ENCODE data around the gene ZNF91. TPM values are rescaled to one million over a fixed set of nuclear protein-coding genes. Genes with fewer than 3 reads are reported as not detected.
A peak's percentile ranks its signal among the peaks of the same experiment; 100 is the strongest.

ZNF91 gene
- total RNA-seq, 3 donors from 2014 or later: 106 to 201 (median 149) TPM

DNA sequence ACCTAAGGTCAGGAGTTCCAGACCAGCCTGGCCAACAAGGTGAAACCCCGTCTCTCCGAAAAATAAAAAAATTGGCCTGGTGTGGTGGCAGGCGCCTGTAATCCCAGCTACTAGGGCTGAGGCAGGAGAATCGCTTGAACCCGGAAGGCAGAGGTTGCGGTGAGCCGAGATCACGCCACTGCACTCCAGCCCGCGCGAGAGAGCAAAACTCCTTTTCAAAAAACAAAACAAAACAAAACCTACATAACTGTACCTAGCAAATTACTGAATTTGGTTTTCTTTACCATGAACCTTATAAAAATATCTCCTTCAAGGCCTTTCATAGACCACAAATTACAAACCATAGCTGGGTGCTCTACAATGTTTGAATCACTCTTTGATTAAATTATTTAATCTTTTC, 760 bp downstream of the ZNF91 start:
- intact Hi-C loops (cut with DNase I; ENCODE audit: low total_unique reads): no loop called here
- peak overlapping the region; percentile 98 for H3K27ac ChIP-seq
- peaks cover 0 to 17% of the 10 kb centered on the region in 2 donors for H3K4me1 ChIP-seq

DNA sequence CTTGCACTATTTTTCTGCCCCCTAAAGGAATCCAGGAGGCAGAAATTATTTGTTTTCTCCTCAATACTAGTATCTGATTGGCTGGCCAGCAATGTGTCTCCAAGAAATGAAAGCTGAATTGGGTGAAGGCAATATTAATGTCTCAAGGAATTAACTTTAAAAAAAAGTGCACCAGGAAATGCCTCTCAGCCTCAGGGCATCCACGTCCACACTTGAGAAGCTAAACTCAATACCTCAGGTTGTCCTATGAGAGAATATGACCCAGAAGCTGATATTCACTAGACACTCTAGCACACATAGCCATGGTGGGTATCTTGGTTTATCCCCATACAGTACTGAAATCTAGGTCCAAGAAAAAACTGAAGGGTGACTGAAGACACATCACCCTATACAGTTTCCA, 2.1 kb downstream of the ZNF91 start:
- intact Hi-C loops (cut with DNase I; ENCODE audit: low total_unique reads): no loop called here
- TF ChIP-seq POLR2A (IDR thresholded peaks at IDR 0.05) (no peak), POLR2AphosphoS5 (IDR thresholded peaks at IDR 0.05) (peak in 1 of 3 donors; percentile 15)
- TF ChIP-seq, protein P1, sequence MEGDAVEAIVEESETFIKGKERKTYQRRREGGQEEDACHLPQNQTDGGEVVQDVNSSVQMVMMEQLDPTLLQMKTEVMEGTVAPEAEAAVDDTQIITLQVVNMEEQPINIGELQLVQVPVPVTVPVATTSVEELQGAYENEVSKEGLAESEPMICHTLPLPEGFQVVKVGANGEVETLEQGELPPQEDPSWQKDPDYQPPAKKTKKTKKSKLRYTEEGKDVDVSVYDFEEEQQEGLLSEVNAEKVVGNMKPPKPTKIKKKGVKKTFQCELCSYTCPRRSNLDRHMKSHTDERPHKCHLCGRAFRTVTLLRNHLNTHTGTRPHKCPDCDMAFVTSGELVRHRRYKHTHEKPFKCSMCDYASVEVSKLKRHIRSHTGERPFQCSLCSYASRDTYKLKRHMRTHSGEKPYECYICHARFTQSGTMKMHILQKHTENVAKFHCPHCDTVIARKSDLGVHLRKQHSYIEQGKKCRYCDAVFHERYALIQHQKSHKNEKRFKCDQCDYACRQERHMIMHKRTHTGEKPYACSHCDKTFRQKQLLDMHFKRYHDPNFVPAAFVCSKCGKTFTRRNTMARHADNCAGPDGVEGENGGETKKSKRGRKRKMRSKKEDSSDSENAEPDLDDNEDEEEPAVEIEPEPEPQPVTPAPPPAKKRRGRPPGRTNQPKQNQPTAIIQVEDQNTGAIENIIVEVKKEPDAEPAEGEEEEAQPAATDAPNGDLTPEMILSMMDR (IDR thresholded peaks at IDR 0.05): no peak
- peak overlapping the region in 1 of 3 donors; percentile 95 for H3K4me3 ChIP-seq
- H3K27ac ChIP-seq: peak overlapping the region; percentile 98
- peaks cover 0 to 17% of the 10 kb centered on the region in 2 donors for H3K4me1 ChIP-seq
- H3K36me3 ChIP-seq: no peaks in the 10 kb centered on the region
- H3K9me3 ChIP-seq: no peaks in the 10 kb centered on the region
- peak in 1 of 2 donors; percentile 37 for DNase-seq (ENCODE audit: low spot score in 2 of 2)
- H3K27me3 ChIP-seq: no peaks in the 10 kb centered on the region

More for the DNA sequence above, 760 bp downstream of the ZNF91 start:
- H3K36me3 ChIP-seq: no peaks in the 10 kb centered on the region
- H3K4me3 ChIP-seq: peak overlapping the region; percentile 68 to 95 (median 81)
- peak in 1 of 2 donors; percentile 48 for DNase-seq (ENCODE audit: low spot score in 2 of 2)
- TF ChIP-seq POLR2A (IDR thresholded peaks at IDR 0.05): no peak
- TF ChIP-seq POLR2AphosphoS5 (IDR thresholded peaks at IDR 0.05): no peak
- TF ChIP-seq, protein P1 (IDR thresholded peaks at IDR 0.05): no peak
- H3K9me3 ChIP-seq: no peaks in the 10 kb centered on the region
- no peaks in the 10 kb centered on the region for H3K27me3 ChIP-seq

DNA sequence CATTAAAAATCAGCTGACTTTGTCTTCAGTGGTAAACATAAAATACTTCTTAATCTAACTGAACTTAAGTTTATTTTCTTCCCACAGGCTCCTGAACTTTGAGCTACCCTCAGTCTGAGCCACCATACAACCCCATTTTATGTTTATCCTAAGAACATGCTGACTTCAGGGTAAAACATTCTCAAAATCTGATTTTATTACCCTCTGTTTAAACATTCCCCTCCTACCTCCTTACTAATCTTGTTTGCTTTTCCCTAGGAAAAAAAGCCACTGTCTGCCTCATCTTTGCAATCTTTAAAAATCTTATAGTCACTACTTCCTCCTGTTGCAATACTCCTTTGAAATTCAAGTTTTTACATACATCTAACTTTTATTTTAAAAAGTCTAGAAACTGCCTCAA, 4.0 kb downstream of the ZNF91 start:
- H3K4me1 ChIP-seq: peaks cover 0 to 17% of the 10 kb centered on the region in 2 donors
- intact Hi-C loops (cut with DNase I; ENCODE audit: low total_unique reads): no loop called here
- H3K4me3 ChIP-seq: no peak overlapping the region
- no peaks in the 10 kb centered on the region for H3K36me3 ChIP-seq
- H3K27ac ChIP-seq: no peak overlapping the region
- no peaks in the 10 kb centered on the region for H3K27me3 ChIP-seq
- TF ChIP-seq, protein P1 (IDR thresholded peaks at IDR 0.05): no peak
- TF ChIP-seq POLR2AphosphoS5 (IDR thresholded peaks at IDR 0.05): no peak
- no peak for TF ChIP-seq POLR2A (IDR thresholded peaks at IDR 0.05)
- no peak for DNase-seq (ENCODE audit: low spot score in 2 of 2)
- peaks cover 0 to 7% of the 10 kb centered on the region in 2 donors for H3K9me3 ChIP-seq

DNA sequence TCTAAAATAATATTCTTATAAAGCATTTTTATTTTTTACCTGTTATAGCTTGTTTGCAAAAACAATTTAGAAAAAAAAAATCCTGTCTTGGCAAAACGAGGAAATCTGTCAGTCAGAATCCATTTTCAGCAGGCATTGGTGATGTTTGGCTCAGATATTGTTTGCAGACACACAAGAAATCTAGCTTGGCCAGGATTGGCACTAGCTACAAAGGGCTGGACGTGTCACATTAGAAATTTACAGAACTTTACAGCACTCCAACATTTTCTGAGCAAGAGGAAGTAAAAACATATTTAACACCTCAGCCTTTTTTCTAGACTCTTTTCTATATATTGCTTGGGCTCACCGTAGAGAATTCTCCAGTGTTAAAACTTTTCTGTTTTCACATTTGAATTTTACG, 9.9 kb downstream of the ZNF91 start:
- DNase-seq (ENCODE audit: low spot score in 2 of 2): no peak
- no peak overlapping the region for H3K4me3 ChIP-seq
- no peak overlapping the region for H3K27ac ChIP-seq
- H3K4me1 ChIP-seq: no peaks in the 10 kb centered on the region
- peaks cover 31 to 55% of the 10 kb centered on the region in 2 donors for H3K9me3 ChIP-seq
- no peaks in the 10 kb centered on the region for H3K27me3 ChIP-seq
- intact Hi-C loops (cut with DNase I; ENCODE audit: low total_unique reads): no loop called here
- TF ChIP-seq POLR2A (IDR thresholded peaks at IDR 0.05): no peak
- TF ChIP-seq, protein P1 (IDR thresholded peaks at IDR 0.05): no peak
- TF ChIP-seq POLR2AphosphoS5 (IDR thresholded peaks at IDR 0.05): no peak
- peaks cover 6% of the 10 kb centered on the region for H3K36me3 ChIP-seq

DNA sequence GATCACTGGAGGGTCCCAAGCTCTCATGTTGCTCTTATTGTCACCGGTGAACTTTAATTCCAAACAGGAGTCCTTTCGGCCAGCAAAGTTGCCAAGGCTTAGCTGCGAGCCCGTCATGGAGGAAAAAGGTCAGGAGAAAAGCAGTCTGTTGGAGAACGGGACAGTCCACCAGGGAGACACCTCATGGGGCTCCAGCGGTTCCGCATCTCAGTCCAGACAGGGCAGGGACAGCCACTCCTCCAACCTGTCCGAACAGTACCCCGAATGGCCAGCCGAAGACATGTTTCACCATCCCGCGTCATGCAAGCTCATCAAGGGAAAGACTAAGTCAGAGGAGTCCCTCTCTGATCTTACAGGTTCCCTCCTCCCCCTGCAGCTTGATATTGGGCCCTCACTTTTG, 10.4 kb downstream of the ZNF91 start:
- TF ChIP-seq, protein P1 (IDR thresholded peaks at IDR 0.05): no peak
- TF ChIP-seq POLR2AphosphoS5 (IDR thresholded peaks at IDR 0.05) (no peak), POLR2A (IDR thresholded peaks at IDR 0.05) (no peak)
- H3K9me3 ChIP-seq: peaks cover 36 to 60% of the 10 kb centered on the region in 2 donors
- H3K27ac ChIP-seq: no peak overlapping the region
- intact Hi-C loops (cut with DNase I; ENCODE audit: low total_unique reads): no loop called here
- no peaks in the 10 kb centered on the region for H3K27me3 ChIP-seq
- no peak overlapping the region for H3K4me3 ChIP-seq
- no peaks in the 10 kb centered on the region for H3K4me1 ChIP-seq
- no peak for DNase-seq (ENCODE audit: low spot score in 2 of 2)
- H3K36me3 ChIP-seq: peaks cover 6% of the 10 kb centered on the region

All from breast epithelium (tissue), 4 donors.